GM18519 (cell line): ENCODE measurements around the gene PRDM2.
"Not testable (repeated sequence)": the region's sequence is repeated elsewhere in the genome, so short reads cannot be mapped to it uniquely, and the experiment has no call there.

Source experiments
- ATAC-seq: cut with Tn5 transposase; IDR thresholded peaks from one replicate; pipeline ENCODE4 v1.9.1; 2021; ENCODE audit warnings: mild to moderate bottlenecking, moderate library complexity; ENCODE audit not compliant: unreplicated experiment, low FRiP score

Gene PRDM2, protein sequence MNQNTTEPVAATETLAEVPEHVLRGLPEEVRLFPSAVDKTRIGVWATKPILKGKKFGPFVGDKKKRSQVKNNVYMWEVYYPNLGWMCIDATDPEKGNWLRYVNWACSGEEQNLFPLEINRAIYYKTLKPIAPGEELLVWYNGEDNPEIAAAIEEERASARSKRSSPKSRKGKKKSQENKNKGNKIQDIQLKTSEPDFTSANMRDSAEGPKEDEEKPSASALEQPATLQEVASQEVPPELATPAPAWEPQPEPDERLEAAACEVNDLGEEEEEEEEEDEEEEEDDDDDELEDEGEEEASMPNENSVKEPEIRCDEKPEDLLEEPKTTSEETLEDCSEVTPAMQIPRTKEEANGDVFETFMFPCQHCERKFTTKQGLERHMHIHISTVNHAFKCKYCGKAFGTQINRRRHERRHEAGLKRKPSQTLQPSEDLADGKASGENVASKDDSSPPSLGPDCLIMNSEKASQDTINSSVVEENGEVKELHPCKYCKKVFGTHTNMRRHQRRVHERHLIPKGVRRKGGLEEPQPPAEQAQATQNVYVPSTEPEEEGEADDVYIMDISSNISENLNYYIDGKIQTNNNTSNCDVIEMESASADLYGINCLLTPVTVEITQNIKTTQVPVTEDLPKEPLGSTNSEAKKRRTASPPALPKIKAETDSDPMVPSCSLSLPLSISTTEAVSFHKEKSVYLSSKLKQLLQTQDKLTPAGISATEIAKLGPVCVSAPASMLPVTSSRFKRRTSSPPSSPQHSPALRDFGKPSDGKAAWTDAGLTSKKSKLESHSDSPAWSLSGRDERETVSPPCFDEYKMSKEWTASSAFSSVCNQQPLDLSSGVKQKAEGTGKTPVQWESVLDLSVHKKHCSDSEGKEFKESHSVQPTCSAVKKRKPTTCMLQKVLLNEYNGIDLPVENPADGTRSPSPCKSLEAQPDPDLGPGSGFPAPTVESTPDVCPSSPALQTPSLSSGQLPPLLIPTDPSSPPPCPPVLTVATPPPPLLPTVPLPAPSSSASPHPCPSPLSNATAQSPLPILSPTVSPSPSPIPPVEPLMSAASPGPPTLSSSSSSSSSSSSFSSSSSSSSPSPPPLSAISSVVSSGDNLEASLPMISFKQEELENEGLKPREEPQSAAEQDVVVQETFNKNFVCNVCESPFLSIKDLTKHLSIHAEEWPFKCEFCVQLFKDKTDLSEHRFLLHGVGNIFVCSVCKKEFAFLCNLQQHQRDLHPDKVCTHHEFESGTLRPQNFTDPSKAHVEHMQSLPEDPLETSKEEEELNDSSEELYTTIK (N-terminal part only)

GRCh38 chr1:13699936-13700520 lies at the start of gene PRDM2:
TSS of gene PRDM2 (plus strand) at chr1:13700188. CDS start at chr1:13715606, 15,418 bp downstream.
- ATAC-seq: no peak

- ATAC-seq: no peak
Observed at GRCh38 chr1:13651279-13651678, 48.7 kb upstream of the PRDM2 start.

- ATAC-seq: no peak
Observed at GRCh38 chr1:13652238-13652637, 47.8 kb upstream of the PRDM2 start.

GRCh38 chr1:13661539-13661938 lies 38.4 kb upstream of the PRDM2 start:
- no peak for ATAC-seq

- no peak for ATAC-seq
Observed at GRCh38 chr1:13662493-13662892, 37.5 kb upstream of the PRDM2 start.

DNA sequence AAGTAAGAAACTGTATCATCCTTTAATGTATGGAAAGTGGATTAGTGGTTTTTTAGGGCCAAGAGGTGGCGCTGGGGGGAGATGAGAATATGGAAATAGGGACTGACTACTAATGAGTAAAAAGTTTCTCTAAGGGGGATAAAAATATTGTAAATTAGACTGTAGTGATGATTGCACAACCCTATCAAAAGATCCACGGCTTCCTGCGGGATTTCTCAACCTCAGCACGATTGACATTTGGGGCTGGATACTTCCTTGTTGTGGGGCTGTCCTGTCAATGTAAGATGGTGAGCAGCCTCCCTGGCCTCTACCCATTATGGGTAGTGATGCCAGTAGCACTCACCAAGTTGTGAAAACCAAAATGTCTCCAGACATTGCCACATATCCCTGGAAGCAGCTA lies 36.0 kb upstream of the PRDM2 start:
- ATAC-seq: no peak

DNA sequence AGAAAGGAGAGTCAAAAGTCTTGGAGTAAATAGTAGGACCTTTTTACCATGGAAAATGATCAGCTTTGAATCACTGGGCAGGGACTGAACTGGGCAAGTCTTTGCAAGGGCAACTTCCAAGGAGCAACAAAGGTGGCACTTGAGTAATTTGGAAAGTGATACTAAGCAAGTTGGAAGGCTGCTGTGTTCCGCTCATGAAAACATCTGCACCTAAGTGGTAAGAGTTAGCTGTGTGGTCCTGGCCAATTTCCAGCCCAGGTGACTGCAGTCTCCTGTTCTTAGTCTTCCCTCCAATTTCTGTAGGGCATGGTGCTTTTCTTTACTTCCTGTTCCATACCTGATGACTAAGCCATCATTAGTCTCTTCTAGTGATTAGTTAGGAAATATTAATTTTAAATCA lies 35.5 kb upstream of the PRDM2 start:
- no peak for ATAC-seq

DNA sequence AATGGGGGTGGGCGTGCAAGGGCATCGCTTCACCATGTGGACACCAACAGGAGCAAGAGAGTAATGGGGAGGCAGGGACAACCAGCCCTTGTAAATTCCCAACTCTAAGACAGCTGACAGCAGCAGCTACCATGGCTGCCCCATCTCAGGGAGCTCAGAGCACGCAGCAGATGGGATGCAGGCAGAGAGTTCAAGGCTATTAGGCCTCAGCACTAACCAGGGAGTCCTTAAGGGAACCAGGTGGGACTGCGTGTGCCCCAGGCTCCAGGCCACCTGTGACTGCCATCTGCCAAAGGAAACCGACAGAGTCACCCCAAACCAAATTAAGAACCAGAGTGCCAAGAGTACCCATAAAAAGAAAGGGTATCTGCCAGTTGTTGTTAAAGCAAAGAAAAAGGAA lies 33.7 kb upstream of the PRDM2 start:
- no peak for ATAC-seq

GRCh38 chr1:13667691-13668090 lies 32.3 kb upstream of the PRDM2 start:
- no peak for ATAC-seq

- ATAC-seq: no peak
Observed at GRCh38 chr1:13674377-13674776, 25.6 kb upstream of the PRDM2 start.

GRCh38 chr1:13675151-13675651 lies 24.8 kb upstream of the PRDM2 start:
- no peak for ATAC-seq

- ATAC-seq: no peak
Observed at GRCh38 chr1:13677896-13678295, 22.1 kb upstream of the PRDM2 start.

- ATAC-seq: no peak
Observed at GRCh38 chr1:13679651-13680050, 20.3 kb upstream of the PRDM2 start.

GRCh38 chr1:13680609-13681008 lies 19.4 kb upstream of the PRDM2 start:
- not testable (repeated sequence) for ATAC-seq

DNA sequence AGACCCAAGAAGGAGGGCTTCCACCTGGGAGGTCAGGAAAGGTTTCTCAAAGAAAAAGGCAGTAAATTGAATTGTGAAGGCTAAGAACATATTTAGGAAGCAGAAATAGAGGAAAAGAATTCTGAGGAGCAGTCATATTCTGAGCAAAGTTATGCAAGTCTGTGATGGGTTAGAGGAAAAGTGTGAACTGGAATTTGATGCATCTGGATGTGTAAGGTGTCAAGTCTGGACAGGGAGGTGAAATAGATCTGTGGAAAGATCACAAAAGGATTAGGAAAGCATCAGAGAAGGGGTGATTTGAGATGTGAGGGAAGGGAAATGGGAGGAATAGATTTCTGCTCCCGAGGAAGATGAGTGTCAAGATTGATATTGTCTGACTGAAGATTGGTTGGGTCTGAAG lies 18.1 kb upstream of the PRDM2 start:
- no peak for ATAC-seq

GRCh38 chr1:13682444-13682843 lies 17.5 kb upstream of the PRDM2 start:
- ATAC-seq: no peak

DNA sequence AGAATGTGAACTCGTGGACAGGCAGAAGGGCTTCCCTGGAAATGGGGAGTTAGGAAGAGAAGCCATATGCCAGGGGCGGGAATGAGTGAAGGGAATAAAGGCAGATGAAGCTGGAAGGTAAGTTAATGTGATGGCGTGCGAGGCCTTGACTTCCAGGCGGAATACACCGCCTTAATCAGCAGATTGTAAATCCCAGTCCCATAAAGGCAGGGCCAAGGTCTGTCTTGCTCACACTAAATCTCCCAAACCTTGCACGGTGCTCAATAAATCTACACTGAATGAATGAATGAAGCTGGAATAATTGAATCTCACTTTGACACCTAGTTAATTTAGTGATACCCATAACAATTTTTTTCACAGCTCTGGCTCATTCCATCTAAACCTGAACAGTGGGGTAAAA lies 16.8 kb upstream of the PRDM2 start:
- ATAC-seq: no peak

GRCh38 chr1:13687151-13687715 lies 12.8 kb upstream of the PRDM2 start:
- ATAC-seq: no peak

- ATAC-seq: not testable (repeated sequence)
Observed at GRCh38 chr1:13693094-13693493, 6.9 kb upstream of the PRDM2 start.
